ENCODE results near the gene MTG2.

- TF ChIP-seq CTCF (conservative IDR thresholded peaks at IDR 0.05; ENCODE audit: low read depth, low read length): no peak
- no peak for TF ChIP-seq EZH2phosphoT487 (IDR thresholded peaks at IDR 0.05; ENCODE audit: borderline replicate concordance, low read length)
Measured at GRCh38 chr20:62143957-62144825, 38.6 kb upstream of the MTG2 start.

Measured in PC-3 (cell line).